SK-N-MC (cell line): Measurements from ENCODE around the gene MYB.

Experiments used
- EZH2 ChIP-seq: fragments of 200-600 bp; sonication (generic); IDR thresholded peaks from one replicate; pipeline ENCODE4 v1.6.1; 2017; ENCODE audit warnings: antibody characterized with exemption
- POLR2AphosphoS5 ChIP-seq: IDR thresholded peaks from 2 replicates; pipeline ENCODE4 v1.6.1; 2012; ENCODE audit warnings: mild to moderate bottlenecking, low read depth, low read length, borderline replicate concordance

- TF ChIP-seq EZH2 (no peak), POLR2AphosphoS5 (no peak; the same call in 1 of the 2 replicates)
These were observed 1.2 kb downstream of the MYB start for GRCh38 chr6:135182071-135183001.
